WTC11 (cell line): ENCODE results near the gene SNX13. TPM values are rescaled to one million over a fixed set of nuclear protein-coding genes. Genes with fewer than 3 reads are reported as not detected.

Experiments used
- ATAC-seq: fragments of 200-7000 bp; cut with Tn5 transposase; 2 replicates; pipeline ENCODE4 v1.10.0; 2021; ENCODE audit warnings: mild to moderate bottlenecking, moderate library complexity
- CTCF ChIA-PET: fragments of 300-600 bp; sonication (Branson Sonifier 250); formaldehyde crosslinking; loops from one replicate; lab custom pipeline; 2021; ENCODE audit warnings: antibody characterized with exemption; lab: Charles Lee
- POLR2A ChIA-PET: fragments of 350-600 bp; sonication (Branson Sonifier 250); formaldehyde crosslinking; loops from one replicate; lab custom pipeline; 2021; ENCODE audit warnings: antibody characterized with exemption; lab: Charles Lee
- DNase-seq: peaks from one replicate; pipeline ENCODE4 v3.0.0; 2021; ENCODE audit warnings: low spot score
- H3K27ac Mint-ChIP-seq: 2 replicates; pipeline ENCODE4 v1.8.0; 2021; ENCODE audit warnings: mixed read lengths
- H3K27me3 Mint-ChIP-seq: 2 replicates; pipeline ENCODE4 v1.8.0; 2021; ENCODE audit warnings: low read depth, mild to moderate bottlenecking, moderate library complexity, mixed read lengths
- H3K36me3 Mint-ChIP-seq: 2 replicates; pipeline ENCODE4 v1.8.0; 2021; ENCODE audit warnings: mixed read lengths
- H3K4me1 Mint-ChIP-seq: 2 replicates; pipeline ENCODE4 v1.8.0; 2022; ENCODE audit warnings: mixed read lengths
- H3K4me3 Mint-ChIP-seq: 2 replicates; pipeline ENCODE4 v1.8.0; 2021; ENCODE audit warnings: mild to moderate bottlenecking, moderate library complexity, mixed read lengths
- H3K9me3 Mint-ChIP-seq: 2 replicates; pipeline ENCODE4 v1.8.0; 2021; ENCODE audit warnings: mixed read lengths
- GABPB1 ChIP-seq: sonication (generic); formaldehyde crosslinking; IDR thresholded peaks from 2 replicates; pipeline ENCODE4 v1.8.1; 2023; ENCODE audit warnings: mild to moderate bottlenecking, missing genetic modification reagents
- MYBL2 ChIP-seq: sonication (generic); formaldehyde crosslinking; IDR thresholded peaks from 2 replicates; pipeline ENCODE4 v1.8.1; 2023; ENCODE audit warnings: mild to moderate bottlenecking, moderate library complexity, missing genetic modification reagents
- NR2C2 ChIP-seq: sonication (generic); formaldehyde crosslinking; IDR thresholded peaks from 2 replicates; pipeline ENCODE4 v1.8.0; 2022; ENCODE audit warnings: mild to moderate bottlenecking, missing genetic modification reagents
- PREB ChIP-seq: sonication (generic); formaldehyde crosslinking; IDR thresholded peaks from 2 replicates; pipeline ENCODE4 v1.8.1; 2022; ENCODE audit warnings: mild to moderate bottlenecking, missing genetic modification reagents, moderate library complexity, borderline replicate concordance
- SMAD3 ChIP-seq: sonication (generic); formaldehyde crosslinking; IDR thresholded peaks from 2 replicates; pipeline ENCODE4 v1.8.0; 2022; ENCODE audit warnings: missing genetic modification reagents, mild to moderate bottlenecking, borderline replicate concordance
- TEAD1 ChIP-seq: sonication (generic); formaldehyde crosslinking; IDR thresholded peaks from 2 replicates; pipeline ENCODE4 v1.8.0; 2022; ENCODE audit warnings: mild to moderate bottlenecking, missing genetic modification reagents
- total RNA-seq: library from RNA; stranded (reverse); gene quantifications from 3 replicates; pipeline ENCODE4 v1.2.3, GENCODE V29; 2021
- TF ChIP-seq, protein P1 (sequence below): fragments of 250-450 bp; sonication (Bioruptor Pico); IDR thresholded peaks from 2 replicates; pipeline ENCODE4 v1.8.0; 2021; ENCODE audit warnings: mild to moderate bottlenecking
- TF ChIP-seq, protein P2 (sequence below): sonication (generic); formaldehyde crosslinking; IDR thresholded peaks from 2 replicates; pipeline ENCODE4 v1.8.0; 2022; ENCODE audit warnings: mild to moderate bottlenecking, missing genetic modification reagents
- TF ChIP-seq, protein P3 (sequence below): sonication (generic); formaldehyde crosslinking; IDR thresholded peaks from 2 replicates; pipeline ENCODE4 v1.8.0; 2023; ENCODE audit warnings: missing genetic modification reagents
- TF ChIP-seq, protein P4 (sequence below): sonication (generic); formaldehyde crosslinking; IDR thresholded peaks from 2 replicates; pipeline ENCODE4 v1.8.0; 2023; ENCODE audit warnings: mild to moderate bottlenecking, missing genetic modification reagents

The SNX13 gene
- total RNA-seq, 1 experiment from 2014 or later, result 27.5 TPM

DNA sequence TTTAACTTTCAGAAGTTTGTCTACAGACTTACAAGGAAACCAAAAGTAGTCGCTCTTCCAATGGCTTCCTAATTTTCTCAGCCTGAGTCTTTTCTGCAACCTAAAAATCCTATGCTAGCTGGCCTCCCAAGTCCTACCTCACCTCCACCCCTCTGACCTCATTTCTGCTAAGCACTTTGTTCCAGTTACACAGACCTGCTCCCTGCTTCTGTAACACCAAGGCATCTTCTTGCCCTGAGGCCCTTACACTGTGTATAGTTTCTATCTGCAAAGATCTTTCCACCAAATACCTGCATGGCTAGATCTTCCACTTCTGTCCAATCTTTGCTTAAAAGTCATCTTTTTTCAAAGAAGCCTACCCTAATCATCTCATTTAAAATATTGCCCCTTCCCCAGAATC is 1.9 kb upstream of the SNX13 start (continued):
- TF ChIP-seq, protein P1, sequence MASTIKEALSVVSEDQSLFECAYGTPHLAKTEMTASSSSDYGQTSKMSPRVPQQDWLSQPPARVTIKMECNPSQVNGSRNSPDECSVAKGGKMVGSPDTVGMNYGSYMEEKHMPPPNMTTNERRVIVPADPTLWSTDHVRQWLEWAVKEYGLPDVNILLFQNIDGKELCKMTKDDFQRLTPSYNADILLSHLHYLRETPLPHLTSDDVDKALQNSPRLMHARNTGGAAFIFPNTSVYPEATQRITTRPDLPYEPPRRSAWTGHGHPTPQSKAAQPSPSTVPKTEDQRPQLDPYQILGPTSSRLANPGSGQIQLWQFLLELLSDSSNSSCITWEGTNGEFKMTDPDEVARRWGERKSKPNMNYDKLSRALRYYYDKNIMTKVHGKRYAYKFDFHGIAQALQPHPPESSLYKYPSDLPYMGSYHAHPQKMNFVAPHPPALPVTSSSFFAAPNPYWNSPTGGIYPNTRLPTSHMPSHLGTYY (CRISPR knock-in tag), result no peak
- TF ChIP-seq NR2C2 (no peak), TEAD1 (CRISPR knock-in tag) (no peak)
- TF ChIP-seq, protein P2, sequence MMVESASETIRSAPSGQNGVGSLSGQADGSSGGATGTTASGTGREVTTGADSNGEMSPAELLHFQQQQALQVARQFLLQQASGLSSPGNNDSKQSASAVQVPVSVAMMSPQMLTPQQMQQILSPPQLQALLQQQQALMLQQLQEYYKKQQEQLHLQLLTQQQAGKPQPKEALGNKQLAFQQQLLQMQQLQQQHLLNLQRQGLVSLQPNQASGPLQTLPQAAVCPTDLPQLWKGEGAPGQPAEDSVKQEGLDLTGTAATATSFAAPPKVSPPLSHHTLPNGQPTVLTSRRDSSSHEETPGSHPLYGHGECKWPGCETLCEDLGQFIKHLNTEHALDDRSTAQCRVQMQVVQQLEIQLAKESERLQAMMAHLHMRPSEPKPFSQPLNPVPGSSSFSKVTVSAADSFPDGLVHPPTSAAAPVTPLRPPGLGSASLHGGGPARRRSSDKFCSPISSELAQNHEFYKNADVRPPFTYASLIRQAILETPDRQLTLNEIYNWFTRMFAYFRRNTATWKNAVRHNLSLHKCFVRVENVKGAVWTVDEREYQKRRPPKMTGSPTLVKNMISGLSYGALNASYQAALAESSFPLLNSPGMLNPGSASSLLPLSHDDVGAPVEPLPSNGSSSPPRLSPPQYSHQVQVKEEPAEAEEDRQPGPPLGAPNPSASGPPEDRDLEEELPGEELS, result no peak

DNA sequence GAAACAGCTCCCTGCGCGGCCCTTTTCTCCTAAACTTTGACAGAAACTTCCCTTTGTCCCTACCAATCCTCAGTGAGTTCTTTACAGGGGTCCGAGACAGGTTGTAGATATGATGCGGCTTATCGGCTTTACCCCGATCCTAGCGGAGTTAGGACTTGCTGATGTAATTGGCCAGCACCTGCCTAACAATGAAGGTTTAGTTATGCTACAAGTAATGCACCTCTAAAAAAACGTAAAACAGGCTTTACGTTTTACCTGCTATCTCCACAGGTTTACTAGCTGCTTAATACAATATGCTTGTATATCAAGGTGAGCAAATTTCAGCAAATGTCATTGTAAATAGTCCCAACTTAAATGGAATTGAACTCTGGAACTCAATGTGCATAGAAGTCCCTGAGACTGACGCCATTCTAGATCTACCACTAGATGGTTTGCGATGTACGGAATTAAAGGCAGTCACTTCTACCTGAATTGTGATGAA is 697 bp upstream of the SNX13 start:
- TF ChIP-seq GABPB1 (CRISPR knock-in tag) (peak; percentile 29), SMAD3 (CRISPR knock-in tag) (no peak), MYBL2 (CRISPR knock-in tag) (no peak), PREB (CRISPR knock-in tag) (no peak)
- TF ChIP-seq, protein P3, sequence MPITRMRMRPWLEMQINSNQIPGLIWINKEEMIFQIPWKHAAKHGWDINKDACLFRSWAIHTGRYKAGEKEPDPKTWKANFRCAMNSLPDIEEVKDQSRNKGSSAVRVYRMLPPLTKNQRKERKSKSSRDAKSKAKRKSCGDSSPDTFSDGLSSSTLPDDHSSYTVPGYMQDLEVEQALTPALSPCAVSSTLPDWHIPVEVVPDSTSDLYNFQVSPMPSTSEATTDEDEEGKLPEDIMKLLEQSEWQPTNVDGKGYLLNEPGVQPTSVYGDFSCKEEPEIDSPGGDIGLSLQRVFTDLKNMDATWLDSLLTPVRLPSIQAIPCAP (CRISPR knock-in tag), result no peak
- peaks cover 32% of the 10 kb centered on the region for H3K4me1 Mint-ChIP-seq
- H3K27ac Mint-ChIP-seq, result peak overlapping the region; percentile 97
- ATAC-seq, result peak; percentile 33
- peak overlapping the region; percentile 97 for H3K4me3 Mint-ChIP-seq
- CTCF ChIA-PET, result no interaction called here
- POLR2A ChIA-PET, result no interaction called here
- DNase-seq, result no peak
- no peaks in the 10 kb centered on the region for H3K27me3 Mint-ChIP-seq
- no peaks in the 10 kb centered on the region for H3K9me3 Mint-ChIP-seq
- no peaks in the 10 kb centered on the region for H3K36me3 Mint-ChIP-seq

DNA sequence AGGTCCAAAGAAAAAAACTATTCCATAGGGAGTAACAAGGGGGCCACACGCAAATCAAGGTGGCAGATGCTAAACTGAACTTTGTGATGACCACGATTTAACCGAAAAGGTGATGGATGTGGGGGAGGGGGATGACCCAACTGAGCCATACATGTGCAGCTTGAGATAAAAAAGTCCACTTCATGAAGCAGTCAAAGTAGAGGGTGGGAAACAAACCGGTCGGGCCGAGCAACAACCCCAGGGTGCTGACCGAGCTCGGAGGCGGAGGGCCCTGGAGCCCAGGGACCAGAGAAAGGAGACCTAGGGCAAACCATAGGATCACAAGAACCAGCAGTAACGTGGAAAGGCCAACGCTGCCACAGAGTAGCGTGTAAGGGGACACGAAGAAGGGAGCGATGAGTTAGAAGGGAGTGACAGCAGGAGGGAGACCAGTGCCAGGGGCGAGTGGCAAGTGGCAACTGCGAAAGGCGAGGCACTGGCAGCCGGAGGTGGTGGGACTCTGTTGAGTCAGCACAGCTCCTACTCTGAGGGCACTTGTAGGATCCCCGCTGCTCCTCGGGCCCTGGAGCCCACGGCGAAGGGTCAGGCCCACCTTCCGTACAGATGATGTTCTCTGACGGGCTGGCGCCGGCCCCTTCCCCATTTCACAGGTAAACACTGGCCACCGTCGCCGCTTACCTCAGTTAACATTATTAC is 540 bp downstream of the SNX13 start:
- ChIA-PET POLR2A (no interaction called here), CTCF (interaction anchor here (1.0 kb wide), 1 partner anchor 170 kb away, joined by 6 read pairs; no protein-coding TSS in a partner anchor)
- peak overlapping the region; percentile 97 for H3K27ac Mint-ChIP-seq
- no peaks in the 10 kb centered on the region for H3K36me3 Mint-ChIP-seq
- no peaks in the 10 kb centered on the region for H3K9me3 Mint-ChIP-seq
- no peak for DNase-seq
- H3K4me1 Mint-ChIP-seq, result peaks cover 37% of the 10 kb centered on the region
- H3K4me3 Mint-ChIP-seq, result peak overlapping the region; percentile 97
- TF ChIP-seq, protein P4, sequence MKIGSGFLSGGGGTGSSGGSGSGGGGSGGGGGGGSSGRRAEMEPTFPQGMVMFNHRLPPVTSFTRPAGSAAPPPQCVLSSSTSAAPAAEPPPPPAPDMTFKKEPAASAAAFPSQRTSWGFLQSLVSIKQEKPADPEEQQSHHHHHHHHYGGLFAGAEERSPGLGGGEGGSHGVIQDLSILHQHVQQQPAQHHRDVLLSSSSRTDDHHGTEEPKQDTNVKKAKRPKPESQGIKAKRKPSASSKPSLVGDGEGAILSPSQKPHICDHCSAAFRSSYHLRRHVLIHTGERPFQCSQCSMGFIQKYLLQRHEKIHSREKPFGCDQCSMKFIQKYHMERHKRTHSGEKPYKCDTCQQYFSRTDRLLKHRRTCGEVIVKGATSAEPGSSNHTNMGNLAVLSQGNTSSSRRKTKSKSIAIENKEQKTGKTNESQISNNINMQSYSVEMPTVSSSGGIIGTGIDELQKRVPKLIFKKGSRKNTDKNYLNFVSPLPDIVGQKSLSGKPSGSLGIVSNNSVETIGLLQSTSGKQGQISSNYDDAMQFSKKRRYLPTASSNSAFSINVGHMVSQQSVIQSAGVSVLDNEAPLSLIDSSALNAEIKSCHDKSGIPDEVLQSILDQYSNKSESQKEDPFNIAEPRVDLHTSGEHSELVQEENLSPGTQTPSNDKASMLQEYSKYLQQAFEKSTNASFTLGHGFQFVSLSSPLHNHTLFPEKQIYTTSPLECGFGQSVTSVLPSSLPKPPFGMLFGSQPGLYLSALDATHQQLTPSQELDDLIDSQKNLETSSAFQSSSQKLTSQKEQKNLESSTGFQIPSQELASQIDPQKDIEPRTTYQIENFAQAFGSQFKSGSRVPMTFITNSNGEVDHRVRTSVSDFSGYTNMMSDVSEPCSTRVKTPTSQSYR (CRISPR knock-in tag), result 0 out of 2 replicates have a peak, but pooled peaks have one; percentile 34
- TF ChIP-seq, protein P2, result no peak
- no peaks in the 10 kb centered on the region for H3K27me3 Mint-ChIP-seq
- peak; percentile 23 for ATAC-seq
